HG03039 (cell line): ENCODE measurements around the gene CASTOR1.

ENCODE experiments used
- ATAC-seq: cut with Tn5 transposase; IDR thresholded peaks from one replicate; pipeline ENCODE4 v1.9.1; 2021; ENCODE audit warnings: mild to moderate bottlenecking, moderate library complexity; ENCODE audit not compliant: unreplicated experiment

The CASTOR1 gene

DNA sequence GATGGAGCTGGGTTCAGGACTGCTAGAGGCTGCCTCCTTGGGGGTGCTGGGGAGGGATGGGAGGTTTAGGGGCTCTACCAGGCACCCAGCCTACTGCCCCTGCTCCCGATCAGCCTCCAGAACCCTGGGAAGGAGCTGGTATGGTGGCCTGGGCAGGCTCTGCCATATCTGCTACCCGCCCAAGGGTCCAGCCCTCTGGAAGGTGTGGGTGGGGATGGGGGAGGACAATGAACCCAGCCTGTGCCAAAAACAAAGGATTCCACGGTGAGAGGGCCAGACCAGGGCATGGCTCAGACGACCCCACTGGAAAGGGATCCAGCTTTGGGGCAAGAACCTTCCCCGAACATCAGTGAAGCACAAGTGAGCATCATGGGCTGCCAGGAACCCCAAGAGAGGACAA lies 3.0 kb downstream of the CASTOR1 start:
- ATAC-seq = no peak

DNA sequence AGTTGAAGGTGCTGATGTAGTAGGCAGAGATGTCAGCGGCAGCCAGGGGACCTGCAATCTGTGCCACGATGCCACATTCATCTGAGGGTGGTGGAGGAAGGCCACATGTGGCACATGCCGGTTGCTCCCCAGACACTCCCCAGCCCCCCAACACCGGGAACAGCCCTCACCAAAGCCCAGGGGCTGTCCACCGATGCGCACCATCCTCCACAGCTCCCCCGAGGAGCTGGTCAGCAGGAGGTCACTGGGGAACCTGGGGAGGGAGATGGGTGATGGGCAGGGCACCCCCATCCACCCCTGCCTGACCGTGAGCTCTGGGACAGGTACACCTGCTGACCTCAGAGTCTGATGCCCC lies 3.5 kb downstream of the CASTOR1 start:
- ATAC-seq = no peak

DNA sequence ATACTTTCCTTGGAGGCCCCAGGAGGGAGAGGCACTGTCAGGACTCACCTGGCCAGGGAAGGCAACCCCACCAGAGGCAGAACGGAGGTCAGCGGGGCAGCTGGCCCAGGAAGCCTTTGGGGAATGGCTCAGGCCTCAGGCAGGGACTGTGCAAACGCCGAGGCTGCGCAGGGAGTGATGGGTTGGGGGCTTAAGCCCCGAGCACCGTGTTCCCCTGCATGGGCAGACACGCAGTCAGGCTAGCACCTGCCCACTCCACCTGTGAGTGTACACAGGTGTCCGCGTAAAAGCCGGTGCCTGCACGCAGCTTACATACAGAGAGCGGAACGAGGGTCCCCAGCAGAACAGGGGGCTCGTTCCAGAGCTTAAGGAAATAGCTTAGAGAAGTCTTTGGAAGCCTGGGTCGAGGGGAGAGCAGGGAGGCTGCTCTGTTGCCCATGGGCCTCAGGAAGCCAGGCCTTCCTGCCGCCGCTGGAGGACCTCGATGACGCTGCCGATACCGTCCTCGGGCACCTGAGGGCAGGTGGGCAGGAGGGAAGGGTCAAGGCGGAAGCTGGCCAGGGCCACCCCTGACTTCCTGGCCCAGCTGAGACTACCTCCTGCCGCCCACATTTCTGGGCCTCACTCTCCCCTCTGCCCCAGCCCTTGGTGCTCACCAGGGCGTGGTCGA lies 4.0 kb downstream of the CASTOR1 start:
- no peak for ATAC-seq

DNA sequence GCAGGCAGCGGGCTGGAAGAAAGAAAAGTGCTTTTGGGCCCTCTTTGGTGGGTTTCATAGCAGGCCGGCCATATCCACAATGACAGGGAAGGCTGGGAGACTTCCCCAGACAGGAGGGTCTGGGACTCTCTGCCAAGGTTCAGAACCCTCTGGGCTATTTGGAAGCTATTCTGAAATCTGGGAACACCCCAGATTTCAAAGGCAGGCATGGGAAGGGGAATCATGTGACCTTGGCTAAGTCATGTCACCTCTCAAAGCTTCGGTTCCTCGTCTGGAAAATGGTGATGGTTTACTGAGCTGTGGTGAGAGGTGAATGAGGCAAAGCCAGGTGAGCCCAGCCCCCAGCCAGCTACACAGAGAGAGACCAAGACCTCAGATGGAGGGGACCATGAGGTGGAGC lies 4.6 kb downstream of the CASTOR1 start:
- ATAC-seq = no peak

DNA sequence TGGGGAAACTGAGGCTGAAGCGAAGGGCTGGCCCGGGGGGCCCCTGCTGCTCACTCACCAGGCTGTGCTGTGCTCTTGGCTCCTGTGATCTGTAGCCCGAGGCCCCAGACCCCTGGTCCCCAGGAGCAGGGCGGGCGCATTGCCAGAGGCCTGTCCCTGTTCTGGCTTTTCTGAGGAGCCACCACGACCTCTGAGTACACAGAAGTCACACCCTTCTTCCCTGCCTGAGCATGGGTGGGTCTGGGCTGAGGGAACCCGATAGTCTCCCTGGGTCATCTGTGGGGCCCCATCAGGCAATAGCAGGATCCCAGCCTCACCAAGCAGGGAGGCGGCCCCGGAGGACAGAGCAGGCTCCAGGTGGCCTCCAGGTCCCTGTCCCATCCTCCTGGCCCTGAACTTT lies 5.1 kb downstream of the CASTOR1 start:
- no peak for ATAC-seq

DNA sequence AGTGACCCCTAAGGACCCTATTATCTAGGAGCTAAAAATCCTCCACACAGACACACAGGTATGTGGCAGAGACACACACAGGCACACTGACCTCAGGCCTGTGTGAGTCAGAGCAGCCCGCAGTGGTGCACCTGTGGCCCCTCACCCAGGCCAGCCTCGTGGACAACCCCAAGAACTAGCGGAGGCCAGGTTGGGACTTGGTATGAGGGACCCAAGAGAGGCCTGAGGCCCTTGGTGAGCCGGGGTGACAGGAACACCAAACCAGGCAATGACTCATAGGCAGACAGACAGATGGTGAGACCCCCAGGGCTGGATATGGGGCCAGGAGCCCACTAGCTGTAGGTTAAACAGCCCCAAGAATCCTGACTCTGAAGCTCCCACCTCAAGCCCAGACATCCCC lies 6.0 kb downstream of the CASTOR1 start:
- ATAC-seq = no peak

DNA sequence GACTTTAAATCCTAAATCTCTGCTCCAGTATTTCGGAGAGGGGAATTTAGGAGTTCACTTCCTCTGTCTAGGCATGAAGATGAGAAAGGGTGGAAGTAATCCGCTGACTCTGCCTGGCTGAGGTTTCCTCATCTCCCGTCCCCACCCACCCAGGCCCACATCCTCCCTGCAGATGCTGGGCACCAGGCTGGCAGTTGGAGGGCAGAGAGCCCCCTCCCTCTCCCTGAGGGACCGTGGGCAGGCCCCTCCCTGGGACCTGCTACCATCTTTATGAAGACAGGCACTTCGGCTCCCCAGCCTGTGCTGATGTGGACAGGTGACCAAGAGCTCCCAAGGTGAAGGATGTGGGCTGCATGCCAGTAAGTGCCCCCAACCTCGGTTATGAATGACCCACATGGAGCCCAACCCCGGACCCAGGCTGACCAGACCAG lies 6.7 kb downstream of the CASTOR1 start:
- ATAC-seq = no peak

DNA sequence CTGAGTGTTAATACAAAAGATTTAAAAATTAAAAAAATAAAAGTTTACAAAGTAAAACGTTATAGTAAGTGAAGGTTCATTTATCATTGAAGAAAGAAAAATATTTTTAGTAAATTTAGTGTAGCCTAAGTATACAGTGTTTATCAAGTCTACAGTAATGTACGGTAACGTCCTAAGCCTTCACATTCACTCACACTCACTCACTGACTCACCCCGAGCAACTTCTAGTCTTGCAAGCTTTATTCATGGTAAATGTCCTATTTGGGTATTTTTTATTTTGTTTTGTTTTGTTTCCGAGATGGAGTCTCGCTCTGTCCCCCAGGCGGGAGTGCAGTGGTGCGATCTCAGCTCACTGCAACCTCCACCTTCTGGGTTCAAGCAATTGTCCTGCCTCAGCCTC lies 8.8 kb downstream of the CASTOR1 start:
- ATAC-seq = no peak

DNA sequence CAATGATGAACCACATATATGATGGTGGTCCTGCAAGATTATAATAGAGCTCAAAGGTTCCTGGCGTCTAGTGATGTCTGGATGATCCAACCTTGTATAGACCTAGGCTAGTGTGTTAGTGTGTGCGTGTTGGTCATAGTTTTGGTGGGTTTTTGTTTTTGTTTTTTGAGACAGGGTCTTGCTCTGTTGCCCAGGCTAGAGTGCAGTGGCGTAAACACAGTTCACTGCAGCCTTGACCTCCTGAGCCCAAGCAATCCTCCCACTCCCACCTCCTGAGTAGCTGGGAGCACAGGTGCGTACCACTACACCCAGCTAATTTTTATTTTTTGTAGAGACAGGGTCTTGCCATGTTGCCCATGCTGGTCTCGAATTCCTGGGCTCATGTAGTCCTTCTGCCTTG lies 9.4 kb downstream of the CASTOR1 start:
- no peak for ATAC-seq

DNA sequence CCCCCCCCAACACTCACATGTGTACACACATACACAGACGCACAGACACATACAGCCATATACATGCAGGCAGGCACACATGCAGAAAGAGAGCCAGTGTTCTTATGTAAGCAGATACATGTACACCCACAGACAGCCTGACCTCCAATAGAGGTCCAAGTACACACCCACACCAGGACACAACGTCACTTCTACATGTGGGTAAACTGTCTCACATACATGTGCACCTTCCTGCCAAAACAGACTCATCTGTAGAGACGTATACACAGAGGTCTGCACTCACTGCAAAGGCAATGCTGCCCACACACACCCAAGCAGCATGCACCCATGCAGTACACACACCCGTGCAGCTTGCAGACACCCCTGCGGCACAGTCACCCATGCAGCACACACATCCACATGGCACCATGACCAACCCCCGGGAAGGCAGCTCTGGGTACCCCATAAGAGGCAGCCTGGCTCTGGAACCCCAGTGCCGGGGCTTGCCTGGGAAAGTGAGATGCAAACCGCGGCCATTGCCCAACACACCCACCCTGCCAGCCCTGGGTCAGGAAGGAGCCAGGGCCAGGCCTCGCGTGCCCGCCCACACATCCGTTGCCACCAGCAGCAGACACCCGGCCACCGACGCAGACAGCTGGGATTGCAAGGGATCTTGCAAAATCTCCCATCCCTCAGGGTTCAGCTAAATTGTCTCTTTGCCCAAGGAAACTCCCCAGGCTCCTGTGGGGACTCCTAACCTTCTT lies 10.1 kb downstream of the CASTOR1 start:
- ATAC-seq = no peak

DNA sequence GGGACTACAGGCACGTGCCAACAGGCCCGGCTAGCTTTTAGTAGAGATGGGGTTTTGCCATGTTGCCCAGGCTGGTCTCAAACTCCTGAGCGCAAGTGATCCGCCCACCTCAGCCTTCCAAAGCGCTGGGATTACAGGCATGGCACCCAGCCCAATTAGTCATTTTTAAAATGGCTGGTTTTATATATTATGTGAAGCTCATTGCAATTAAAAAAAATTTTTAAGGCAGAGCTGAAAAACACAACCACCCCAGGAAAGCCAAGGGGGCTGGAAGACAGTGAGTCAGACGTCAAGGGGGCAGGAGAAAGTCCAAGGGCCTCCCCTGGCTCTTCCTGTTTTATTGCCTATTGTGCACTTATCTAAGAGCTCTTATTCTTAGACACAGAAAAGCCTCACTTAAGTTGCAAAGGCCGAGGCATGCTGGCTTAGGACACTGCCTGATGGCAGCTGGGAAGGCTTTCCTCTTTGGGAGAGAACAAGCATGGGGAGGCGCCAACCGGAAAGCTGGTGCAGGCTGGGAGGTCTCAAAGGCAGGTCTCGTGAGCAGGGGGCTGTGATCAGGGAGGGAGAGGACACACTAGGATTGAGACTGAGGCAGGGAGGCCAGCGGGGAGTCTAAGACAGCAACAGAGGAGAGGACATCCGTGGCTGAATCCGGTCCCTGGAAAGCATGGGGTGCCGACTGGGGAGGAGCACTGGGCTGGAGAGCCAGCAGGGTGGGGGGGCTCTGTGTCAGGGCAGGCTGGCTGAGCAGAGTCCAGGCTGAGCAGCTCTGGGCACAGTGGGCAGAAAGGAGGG lies 11.6 kb downstream of the CASTOR1 start:
- no peak for ATAC-seq

DNA sequence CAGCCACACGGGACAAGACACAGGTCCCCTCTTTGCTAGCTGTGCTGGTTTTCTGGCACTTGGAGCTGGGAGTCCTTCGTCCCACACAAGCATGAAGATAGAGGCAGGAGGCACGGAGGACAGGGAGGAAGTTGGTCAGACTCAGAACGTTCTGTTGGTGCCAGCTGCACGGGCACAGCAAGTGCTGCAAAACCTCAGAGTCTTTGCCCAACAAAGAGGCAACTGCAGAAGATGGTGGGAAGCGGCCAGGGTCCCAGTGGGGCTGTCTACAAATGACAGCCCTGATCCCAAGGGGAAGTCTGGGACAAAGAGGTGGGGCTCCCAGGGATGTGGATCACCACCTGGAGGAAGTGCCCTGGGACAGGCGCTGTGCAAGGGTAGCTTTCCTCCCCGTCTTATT lies 13.3 kb downstream of the CASTOR1 start:
- ATAC-seq = no peak

DNA sequence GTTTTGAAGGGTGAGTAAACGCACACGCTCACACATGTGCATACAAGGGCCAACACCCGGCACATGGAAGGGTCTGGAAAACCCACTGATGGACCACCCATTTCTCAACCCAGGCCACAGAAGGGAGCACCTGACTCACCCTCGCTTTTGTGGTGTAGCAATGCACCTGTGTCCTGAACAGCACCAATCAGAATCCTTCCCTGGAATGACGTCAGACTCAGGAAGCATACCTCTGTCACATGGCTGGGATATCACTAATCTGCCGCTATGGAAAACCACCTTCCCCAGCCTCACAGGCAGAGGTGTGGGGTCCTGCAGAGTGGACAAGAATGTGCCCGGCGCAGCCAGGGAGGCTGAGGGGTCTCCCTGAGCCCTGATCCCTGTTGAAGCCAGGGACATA lies 13.7 kb downstream of the CASTOR1 start:
- no peak for ATAC-seq

DNA sequence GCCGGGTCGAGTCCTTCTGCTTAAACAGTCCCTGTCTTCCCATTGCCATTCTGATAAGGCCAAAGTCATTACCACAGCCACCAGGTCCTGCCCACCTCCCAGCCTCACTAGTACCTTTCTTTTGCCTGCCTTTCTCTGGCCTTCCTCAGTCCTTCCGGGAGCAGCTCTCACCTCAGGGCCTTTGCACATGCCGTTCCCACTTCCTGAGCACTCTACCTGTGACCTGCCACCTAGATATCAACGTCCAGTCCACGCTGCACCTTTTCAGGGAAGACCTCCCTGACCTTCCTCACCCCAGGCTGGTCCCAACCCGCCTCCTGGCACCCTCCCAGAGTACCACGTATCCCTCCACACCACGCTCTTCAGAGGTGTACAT lies 14.9 kb downstream of the CASTOR1 start:
- ATAC-seq = no peak

DNA sequence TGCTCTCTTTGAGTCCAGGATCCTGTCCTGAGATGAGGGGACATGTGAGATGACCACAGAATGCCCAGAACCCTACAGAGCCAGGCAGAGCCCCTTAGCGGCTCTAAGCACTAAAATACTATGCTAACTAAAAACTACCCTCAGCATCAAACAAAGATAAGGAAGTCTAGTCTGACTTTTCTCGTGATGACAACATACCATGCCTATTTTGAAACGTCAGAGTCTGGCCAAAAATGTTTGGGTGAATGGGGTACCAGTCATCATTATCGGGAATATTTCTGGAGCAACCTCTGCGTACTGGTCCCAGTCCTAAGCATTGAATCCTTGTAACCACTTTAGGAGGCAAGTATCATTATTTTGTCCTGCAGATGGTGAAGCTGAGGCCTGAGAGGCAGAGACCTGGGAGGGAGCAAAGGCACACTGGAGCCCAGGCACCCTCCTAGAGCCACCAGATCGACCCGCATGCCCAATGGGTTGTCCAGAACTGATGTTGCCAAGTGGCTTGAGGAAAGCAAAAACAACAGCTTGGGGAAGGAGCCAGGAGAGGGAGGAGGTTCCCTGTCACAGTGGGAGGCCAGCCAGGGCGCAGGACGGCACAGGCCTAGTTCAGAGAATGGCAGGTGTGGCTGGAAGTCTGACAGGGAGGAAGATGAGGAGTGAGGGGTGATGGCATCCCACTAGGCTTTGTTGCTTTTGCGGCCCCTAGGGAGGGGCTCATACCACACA lies 15.4 kb downstream of the CASTOR1 start:
- ATAC-seq = no peak

DNA sequence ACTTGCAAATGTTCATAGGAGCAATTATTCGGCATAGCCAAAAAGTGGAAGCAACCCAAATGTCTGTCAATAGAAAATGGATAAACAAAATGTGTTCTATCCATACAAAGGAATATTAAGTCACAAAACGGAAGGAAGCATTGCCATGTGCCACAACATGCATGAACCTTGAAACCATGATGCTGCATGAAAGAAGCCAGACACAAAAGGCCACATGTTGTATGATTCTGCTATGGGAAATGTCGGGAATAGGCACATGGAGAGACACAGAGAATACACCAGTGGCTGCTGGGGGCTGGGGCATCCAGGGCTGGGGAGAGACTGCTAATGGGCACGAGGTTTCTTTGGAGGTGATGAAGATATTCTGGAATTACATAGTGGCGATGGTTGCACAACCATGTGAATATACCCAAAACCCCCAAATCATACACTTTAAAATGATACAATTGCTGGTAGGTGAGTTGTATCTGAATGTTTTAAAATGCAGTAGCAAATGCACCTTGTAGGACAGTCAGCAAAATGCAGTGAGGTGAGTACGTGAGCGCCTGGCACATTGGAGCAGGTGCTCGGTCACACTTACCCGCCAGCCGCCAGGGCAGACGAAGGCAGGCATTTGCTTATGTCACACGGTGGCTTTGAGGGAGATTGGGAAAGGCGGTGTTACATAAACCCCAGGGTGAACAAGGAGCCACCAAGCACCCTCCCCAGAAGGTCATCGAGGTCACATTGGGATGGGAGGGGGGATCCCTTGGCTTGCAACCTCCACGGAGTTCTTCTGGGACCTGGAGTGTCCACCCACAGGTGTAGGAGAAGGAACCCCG lies 16.3 kb downstream of the CASTOR1 start:
- no peak for ATAC-seq

DNA sequence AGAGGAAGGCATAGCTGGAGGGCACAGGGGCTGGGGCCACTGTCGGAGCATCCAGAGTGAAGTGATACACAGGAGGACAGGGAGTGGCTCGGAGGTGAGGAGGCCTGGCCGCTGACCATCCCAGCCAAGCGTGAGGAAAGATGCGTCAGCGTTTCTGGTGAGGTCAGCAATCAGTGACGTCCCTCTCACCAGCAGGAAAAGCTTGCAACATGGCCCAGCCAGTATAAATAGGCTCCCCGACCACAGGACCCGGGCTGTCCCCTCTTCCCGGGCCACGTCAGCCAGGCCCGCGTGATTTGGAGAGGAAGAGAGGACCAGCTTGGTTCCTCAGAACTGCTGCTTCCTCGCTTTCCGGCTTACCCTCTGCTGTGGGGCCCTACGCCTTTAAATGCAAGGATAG lies 18.5 kb downstream of the CASTOR1 start:
- no peak for ATAC-seq

DNA sequence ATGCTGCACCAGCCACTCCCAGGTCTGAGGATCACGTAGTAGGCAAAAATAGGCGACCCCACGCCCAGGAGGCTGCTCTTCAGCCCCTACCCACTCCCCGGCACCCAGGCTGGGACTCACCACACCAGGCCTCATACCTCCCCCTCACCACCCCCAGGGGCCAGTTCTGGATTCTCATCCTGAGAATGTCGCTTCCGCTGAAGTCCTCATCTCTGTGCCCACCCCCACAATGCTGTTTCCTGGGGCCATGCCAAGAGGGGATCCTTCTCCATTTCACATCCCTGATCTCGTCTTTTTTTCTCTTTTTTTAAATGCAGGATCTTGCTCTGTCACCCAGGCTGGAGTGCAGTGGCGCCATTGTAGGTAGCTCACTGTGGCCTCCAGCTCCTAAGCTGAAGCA lies 21.0 kb downstream of the CASTOR1 start:
- ATAC-seq = no peak

DNA sequence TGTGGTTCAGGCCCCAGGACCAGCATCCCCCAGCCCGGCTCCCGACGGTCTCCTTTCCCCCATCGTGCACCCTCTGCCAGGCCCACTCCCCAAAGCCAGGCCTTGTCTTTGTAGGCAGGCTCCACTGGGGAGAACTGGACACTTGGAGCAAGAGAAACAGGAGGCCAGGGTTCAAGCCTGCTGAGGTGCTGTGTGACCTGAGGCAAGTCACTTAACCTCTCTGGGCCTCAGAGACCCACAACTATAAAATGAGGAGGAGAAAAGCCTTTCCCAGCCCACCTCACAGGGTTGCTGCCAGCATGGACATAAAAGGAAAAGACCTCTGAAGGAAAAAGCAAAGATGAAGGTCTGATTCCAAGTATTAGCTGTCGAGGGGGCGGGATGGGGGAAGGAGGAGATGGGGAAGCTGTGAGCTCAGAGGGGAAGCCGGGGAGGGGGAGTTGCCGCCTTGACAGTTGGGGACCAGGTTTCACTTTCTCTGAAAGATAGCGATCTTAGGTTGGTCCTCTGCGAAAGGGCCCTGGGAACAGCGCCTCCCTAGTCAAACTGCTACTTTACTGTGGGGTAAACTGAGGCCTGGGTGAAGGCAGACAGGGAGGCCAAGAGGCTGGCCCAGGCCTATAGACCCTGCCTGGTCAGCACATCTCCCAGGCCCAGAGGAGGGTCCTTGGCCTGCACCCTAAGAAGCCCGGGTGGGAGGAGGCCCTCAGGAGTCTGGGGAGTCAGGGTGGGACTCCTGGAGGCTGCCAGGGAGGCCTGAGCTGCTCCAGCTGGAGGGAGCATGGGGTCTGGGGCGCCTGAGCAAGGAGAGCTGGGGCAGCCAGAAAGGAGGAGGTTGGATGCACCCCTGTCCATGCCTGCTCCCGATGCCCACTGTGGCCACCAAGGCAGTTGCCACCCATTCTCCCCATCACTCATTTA lies 21.7 kb downstream of the CASTOR1 start:
- ATAC-seq = no peak
